ENCODE measurements around the gene HNRNPAB.

DNA sequence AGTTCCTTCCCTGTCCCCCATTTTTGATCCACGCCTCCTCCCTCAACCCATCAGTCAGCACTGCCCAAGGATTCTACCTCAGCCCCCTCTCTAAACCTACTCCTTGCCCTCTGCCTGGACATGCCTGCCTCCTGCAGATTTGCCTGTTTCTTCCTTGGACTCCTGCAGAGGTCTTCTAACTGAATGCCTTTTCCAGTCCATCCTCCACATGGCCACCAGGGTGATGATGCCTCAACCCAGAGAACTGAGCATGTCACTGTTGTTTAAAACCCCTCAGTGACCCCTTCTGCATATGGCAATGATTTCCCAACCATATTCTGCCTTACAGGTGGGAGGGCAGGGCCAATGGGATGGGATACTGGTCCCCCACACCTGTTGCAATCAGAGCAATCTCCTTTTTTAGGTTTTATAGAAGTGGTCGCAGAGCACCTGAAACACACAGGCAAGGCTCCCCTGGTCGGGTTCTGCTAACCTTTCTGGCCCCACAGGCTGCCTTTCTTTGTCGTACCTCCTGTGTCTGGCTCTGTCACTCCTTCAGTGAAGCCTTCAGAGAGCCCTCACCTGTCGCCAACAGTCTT, 19.0 kb downstream of the HNRNPAB start:
- TF ChIP-seq, protein P1, sequence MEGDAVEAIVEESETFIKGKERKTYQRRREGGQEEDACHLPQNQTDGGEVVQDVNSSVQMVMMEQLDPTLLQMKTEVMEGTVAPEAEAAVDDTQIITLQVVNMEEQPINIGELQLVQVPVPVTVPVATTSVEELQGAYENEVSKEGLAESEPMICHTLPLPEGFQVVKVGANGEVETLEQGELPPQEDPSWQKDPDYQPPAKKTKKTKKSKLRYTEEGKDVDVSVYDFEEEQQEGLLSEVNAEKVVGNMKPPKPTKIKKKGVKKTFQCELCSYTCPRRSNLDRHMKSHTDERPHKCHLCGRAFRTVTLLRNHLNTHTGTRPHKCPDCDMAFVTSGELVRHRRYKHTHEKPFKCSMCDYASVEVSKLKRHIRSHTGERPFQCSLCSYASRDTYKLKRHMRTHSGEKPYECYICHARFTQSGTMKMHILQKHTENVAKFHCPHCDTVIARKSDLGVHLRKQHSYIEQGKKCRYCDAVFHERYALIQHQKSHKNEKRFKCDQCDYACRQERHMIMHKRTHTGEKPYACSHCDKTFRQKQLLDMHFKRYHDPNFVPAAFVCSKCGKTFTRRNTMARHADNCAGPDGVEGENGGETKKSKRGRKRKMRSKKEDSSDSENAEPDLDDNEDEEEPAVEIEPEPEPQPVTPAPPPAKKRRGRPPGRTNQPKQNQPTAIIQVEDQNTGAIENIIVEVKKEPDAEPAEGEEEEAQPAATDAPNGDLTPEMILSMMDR (IDR thresholded peaks at IDR 0.05; ENCODE audit: extremely low read depth in 1 of 2, insufficient read depth in 1 of 2, low read depth in 1 of 2, low read length in 2 of 2), result no peak
- TF ChIP-seq FOS (IDR thresholded peaks at IDR 0.05; ENCODE audit: borderline replicate concordance, insufficient read depth, low read length) (no peak), POLR2AphosphoS5 (IDR thresholded peaks at IDR 0.05; ENCODE audit: insufficient read depth, low read depth, low read length) (no peak), POLR2A (IDR thresholded peaks at IDR 0.05; ENCODE audit: low read depth, low read length) (no peak)
